Measurements from ENCODE around the gene SLC30A2.

GRCh38 chr1:26025517-26025916 lies 20.4 kb downstream of the SLC30A2 start:
- TF ChIP-seq GATA2 (IDR thresholded peaks at IDR 0.05; ENCODE audit: low read depth, low read length) (no peak), GATA3 (IDR thresholded peaks at IDR 0.05; ENCODE audit: low read depth, low read length) (no peak)

Data from SH-SY5Y (cell line).